ENCODE results near the gene TEX29. TPM values are rescaled to one million over a fixed set of nuclear protein-coding genes. Genes with fewer than 3 reads are reported as not detected.

Gene TEX29
- total and polyA plus RNA-seq, 2 of the 4 experiments (the other 2 are of a cell fraction): 0.46 TPM; not detected in 1

DNA sequence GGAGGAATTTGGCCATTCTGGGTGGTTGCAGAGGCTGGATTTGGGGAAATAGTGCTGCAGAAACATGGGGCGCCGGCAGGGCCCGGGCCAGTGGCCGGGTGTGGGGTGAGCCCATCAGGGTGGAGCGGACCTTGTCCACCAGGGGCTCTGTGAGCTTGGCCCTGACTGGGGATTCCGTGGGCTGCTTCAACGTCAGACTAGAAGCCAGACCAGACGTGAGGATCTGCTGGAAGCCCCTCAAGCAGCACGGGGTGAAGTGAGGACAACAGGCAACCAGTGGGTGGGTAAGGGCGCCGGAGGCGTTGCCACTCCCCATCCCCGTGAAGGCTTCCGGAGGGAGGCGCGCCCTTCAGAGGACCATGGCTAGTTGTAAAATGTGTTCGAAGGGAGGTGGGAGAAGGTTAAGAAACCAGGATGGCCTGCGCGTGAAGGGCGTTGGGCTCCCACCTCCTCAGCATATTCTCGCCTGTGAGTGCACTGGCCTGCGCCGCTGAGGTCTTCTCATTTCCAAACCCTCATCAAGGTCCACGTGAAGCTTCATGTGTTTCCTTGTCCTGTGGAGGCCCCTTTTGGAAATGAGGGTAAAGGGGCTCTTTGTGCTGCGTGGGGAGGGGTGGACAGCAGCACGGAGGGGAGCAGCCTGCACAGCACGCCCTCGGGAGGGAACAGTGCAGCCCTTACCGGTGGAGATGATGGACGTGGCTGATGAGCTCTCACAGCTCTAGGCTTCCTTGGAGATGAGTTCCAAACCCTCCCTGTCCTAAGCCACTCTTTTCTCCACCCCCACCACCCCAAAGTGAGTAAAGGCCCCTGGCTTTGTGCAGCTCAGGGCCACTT lies 8.3 kb downstream of the TEX29 start (continued):
- TF ChIP-seq MAFK (IDR thresholded peaks at IDR 0.05; ENCODE audit: low read depth, low read length): no peak

DNA sequence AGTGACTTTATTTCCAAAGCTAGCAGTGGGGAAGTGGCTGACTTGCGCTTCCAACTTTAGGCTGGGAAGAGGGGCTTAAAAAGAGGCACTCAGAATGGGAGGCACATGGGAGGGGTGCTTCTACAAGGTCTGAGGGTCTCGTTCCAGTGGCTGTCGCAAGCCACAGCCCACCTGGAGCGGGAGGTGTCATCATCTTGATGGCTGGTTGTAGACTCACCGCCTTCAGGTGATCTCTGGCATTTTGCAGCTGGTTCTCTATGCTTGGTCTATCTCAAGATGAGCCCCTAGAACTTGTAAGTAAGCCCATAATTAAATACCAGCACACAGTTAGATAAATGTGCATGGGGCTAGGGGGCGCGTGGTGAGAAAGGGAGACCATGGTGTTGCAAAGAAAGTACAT lies 9.2 kb downstream of the TEX29 start:
- H3K18ac ChIP-seq (ENCODE audit: low read depth, low read length): no peak overlapping the region
- dilution Hi-C loops (cut with HindIII; ENCODE audit: low sequenced_read_pairs, unreplicated experiment): no loop called here
- in situ Hi-C loops (cut with MboI; ENCODE audit: low sequenced_read_pairs): no loop called here
- TF ChIP-seq, protein P1, sequence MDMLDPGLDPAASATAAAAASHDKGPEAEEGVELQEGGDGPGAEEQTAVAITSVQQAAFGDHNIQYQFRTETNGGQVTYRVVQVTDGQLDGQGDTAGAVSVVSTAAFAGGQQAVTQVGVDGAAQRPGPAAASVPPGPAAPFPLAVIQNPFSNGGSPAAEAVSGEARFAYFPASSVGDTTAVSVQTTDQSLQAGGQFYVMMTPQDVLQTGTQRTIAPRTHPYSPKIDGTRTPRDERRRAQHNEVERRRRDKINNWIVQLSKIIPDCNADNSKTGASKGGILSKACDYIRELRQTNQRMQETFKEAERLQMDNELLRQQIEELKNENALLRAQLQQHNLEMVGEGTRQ (IDR thresholded peaks at IDR 0.05; ENCODE audit: low read depth, low read length): no peak
- TF ChIP-seq MXI1 (IDR thresholded peaks at IDR 0.05; ENCODE audit: borderline replicate concordance, low read depth, low read length) (no peak), RCOR1 (IDR thresholded peaks at IDR 0.05; ENCODE audit: insufficient replicate concordance, low read length) (no peak), CHD1 (IDR thresholded peaks at IDR 0.05; ENCODE audit: low read depth, low read length) (no peak), FOS (IDR thresholded peaks at IDR 0.05; ENCODE audit: low read depth, low read length) (no peak), MAFK (IDR thresholded peaks at IDR 0.05; ENCODE audit: low read depth, low read length) (no peak), NFE2L2 (IDR thresholded peaks at IDR 0.05; ENCODE audit: low read depth, low read length) (no peak), MAZ (IDR thresholded peaks at IDR 0.05; ENCODE audit: borderline replicate concordance, low read depth, low read length) (no peak), RFX5 (IDR thresholded peaks at IDR 0.05; ENCODE audit: low read depth, low read length) (no peak), POLR2A (IDR thresholded peaks at IDR 0.05; ENCODE audit: low read depth, low read length) (no peak), CEBPB (IDR thresholded peaks at IDR 0.05; ENCODE audit: low read depth, low read length) (no peak)
- TF ChIP-seq, protein P2, sequence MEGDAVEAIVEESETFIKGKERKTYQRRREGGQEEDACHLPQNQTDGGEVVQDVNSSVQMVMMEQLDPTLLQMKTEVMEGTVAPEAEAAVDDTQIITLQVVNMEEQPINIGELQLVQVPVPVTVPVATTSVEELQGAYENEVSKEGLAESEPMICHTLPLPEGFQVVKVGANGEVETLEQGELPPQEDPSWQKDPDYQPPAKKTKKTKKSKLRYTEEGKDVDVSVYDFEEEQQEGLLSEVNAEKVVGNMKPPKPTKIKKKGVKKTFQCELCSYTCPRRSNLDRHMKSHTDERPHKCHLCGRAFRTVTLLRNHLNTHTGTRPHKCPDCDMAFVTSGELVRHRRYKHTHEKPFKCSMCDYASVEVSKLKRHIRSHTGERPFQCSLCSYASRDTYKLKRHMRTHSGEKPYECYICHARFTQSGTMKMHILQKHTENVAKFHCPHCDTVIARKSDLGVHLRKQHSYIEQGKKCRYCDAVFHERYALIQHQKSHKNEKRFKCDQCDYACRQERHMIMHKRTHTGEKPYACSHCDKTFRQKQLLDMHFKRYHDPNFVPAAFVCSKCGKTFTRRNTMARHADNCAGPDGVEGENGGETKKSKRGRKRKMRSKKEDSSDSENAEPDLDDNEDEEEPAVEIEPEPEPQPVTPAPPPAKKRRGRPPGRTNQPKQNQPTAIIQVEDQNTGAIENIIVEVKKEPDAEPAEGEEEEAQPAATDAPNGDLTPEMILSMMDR (conservative IDR thresholded peaks at IDR 0.05; ENCODE audit: low read depth, low read length): no peak
- TF ChIP-seq, protein P3, sequence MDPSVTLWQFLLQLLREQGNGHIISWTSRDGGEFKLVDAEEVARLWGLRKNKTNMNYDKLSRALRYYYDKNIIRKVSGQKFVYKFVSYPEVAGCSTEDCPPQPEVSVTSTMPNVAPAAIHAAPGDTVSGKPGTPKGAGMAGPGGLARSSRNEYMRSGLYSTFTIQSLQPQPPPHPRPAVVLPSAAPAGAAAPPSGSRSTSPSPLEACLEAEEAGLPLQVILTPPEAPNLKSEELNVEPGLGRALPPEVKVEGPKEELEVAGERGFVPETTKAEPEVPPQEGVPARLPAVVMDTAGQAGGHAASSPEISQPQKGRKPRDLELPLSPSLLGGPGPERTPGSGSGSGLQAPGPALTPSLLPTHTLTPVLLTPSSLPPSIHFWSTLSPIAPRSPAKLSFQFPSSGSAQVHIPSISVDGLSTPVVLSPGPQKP (IDR thresholded peaks at IDR 0.05; ENCODE audit: borderline replicate concordance, low read depth, low read length): no peak

More for the DNA sequence above, 9.2 kb downstream of the TEX29 start:
- H2BK120ac ChIP-seq (ENCODE audit: low read depth, low read length): no peak overlapping the region
- H2BK5ac ChIP-seq (ENCODE audit: low read depth, low read length, poor library complexity, severe bottlenecking): no peak overlapping the region
- H3K4me1 ChIP-seq (ENCODE audit: control insufficient read depth, insufficient read depth, low read length): no peaks in the 10 kb centered on the region
- H3K27ac ChIP-seq (ENCODE audit: insufficient read depth, low read length): no peak overlapping the region
- H4K8ac ChIP-seq (ENCODE audit: low read depth in 2 of 2, low read length in 2 of 2): no peak overlapping the region
- no peak for ATAC-seq (ENCODE audit: low read depth)
- H2BK15ac ChIP-seq (ENCODE audit: low read depth, low read length): no peak overlapping the region
- BruUV-seq (replicated peaks): no TSS peak
- no peak overlapping the region for H2AK9ac ChIP-seq (replicated peaks; ENCODE audit: low read depth, low read length, poor library complexity)
- H3K56ac ChIP-seq (ENCODE audit: extremely low read depth, insufficient read depth, low read length): no peak overlapping the region
- no peaks in the 10 kb centered on the region for H3K79me1 ChIP-seq (ENCODE audit: low read depth in 1 of 2, low read length in 2 of 2)
- no peak overlapping the region for H4K91ac ChIP-seq (ENCODE audit: insufficient read depth, low read depth, low read length)
- H4K20me1 ChIP-seq (ENCODE audit: insufficient read depth, low read length): no peaks in the 10 kb centered on the region
- H2AK5ac ChIP-seq (ENCODE audit: low read depth, low read length): no peak overlapping the region
- no peaks in the 10 kb centered on the region for H3K9me1 ChIP-seq (ENCODE audit: insufficient read depth, low read length)
- intact Hi-C loops (cut with micrococcal nuclease): no loop called here
- ChIA-PET POLR2A (ENCODE audit: unreplicated experiment) (no interaction called here), CTCF (no interaction called here)
- no peaks in the 10 kb centered on the region for H3K36me3 ChIP-seq (ENCODE audit: control insufficient read depth, insufficient read depth, low read length)
- DNase-seq: no peak
- H3K4me3 ChIP-seq (ENCODE audit: insufficient read depth, low read depth, low read length): no peak overlapping the region
- H2AFZ ChIP-seq (replicated peaks; ENCODE audit: low read length, poor library complexity): no peak overlapping the region
- WGBS, 2 experiments (ENCODE audit: extremely low coverage in 2 of 2, insufficient read length in 1 of 2): 86% methylated on average over 1 of the region's 7 CpGs; no CpG with 5 or more reads in 1 of the 2 experiments
- H2BK20ac ChIP-seq (ENCODE audit: low read depth, low read length): no peak overlapping the region
- no peak overlapping the region for H3K14ac ChIP-seq (replicated peaks; ENCODE audit: low read depth, low read length)
- H3K27me3 ChIP-seq (ENCODE audit: control insufficient read depth, insufficient read depth, low read length): peaks cover 8% of the 10 kb centered on the region; the same call in 1 of the 2 replicates
- no peak overlapping the region for H4K5ac ChIP-seq (ENCODE audit: low read depth, low read length)
- H3K23ac ChIP-seq (ENCODE audit: low read depth, low read length): no peak overlapping the region
- H3K4me2 ChIP-seq (ENCODE audit: low read depth, low read length): no peak overlapping the region
- H3K9ac ChIP-seq (ENCODE audit: low read depth, low read length): no peak overlapping the region
- H3K9me3 ChIP-seq (ENCODE audit: control insufficient read depth, insufficient read depth, low read length): peaks cover 3% of the 10 kb centered on the region
- no peak overlapping the region for H3K4ac ChIP-seq (ENCODE audit: low read depth, low read length)

Data from IMR-90 (cell line).